Measurements from ENCODE around the gene CBFA2T3. TPM values are rescaled to one million over a fixed set of nuclear protein-coding genes. Genes with fewer than 3 reads are reported as not detected.

The CBFA2T3 gene
- total RNA-seq, 1 donor from 2014 or later, result 32.8 TPM

GRCh38 chr16:88876942-88877526, 100.0 kb downstream of the CBFA2T3 start:
- H3K9me3 ChIP-seq, result no peaks in the 10 kb centered on the region
- H3K36me3 ChIP-seq, result no peaks in the 10 kb centered on the region
- H3K27ac ChIP-seq, result no peak overlapping the region
- TF ChIP-seq CTCF (IDR thresholded peaks at IDR 0.05), result no peak
- H3K27me3 ChIP-seq, result no peaks in the 10 kb centered on the region
- H3K4me3 ChIP-seq, result no peak overlapping the region
- no peak for DNase-seq (ENCODE audit: low spot score in 2 of 2)
- intact Hi-C loops (cut with DNase I), result no loop called here
- H3K4me1 ChIP-seq, result no peaks in the 10 kb centered on the region

DNA sequence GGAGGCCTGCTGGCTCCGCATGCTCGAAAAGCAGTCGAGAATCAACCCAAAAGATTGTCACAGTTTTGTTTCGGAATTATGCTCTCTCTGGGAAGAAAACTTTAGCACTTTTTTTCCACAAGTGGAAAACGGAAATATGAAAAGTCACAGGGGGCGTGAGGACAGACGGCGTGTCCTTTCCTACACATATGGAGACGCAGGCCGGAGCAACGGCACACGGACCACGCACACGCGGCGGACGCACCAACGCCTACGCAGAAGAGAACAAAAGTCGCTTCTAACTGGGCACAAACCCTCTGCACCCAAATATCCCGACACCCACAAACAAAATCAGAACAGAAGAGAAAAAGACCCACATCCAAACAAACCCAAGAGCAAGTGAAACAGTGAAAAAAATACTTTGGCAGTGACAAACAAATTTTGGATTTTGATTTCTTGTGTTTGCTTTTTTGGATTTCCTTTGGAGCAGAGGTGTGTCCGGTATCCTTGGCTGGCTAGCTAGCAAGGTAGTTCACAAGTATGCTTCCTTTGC, 101.2 kb downstream of the CBFA2T3 start:
- intact Hi-C loops (cut with DNase I), result no loop called here
- no peaks in the 10 kb centered on the region for H3K9me3 ChIP-seq
- no peak for TF ChIP-seq CTCF (IDR thresholded peaks at IDR 0.05)
- no peak overlapping the region for H3K27ac ChIP-seq
- no peaks in the 10 kb centered on the region for H3K4me1 ChIP-seq
- no peaks in the 10 kb centered on the region for H3K36me3 ChIP-seq
- no peak for DNase-seq (ENCODE audit: low spot score in 2 of 2)
- H3K27me3 ChIP-seq, result no peaks in the 10 kb centered on the region
- H3K4me3 ChIP-seq, result no peak overlapping the region

GRCh38 chr16:88874938-88875599, 101.9 kb downstream of the CBFA2T3 start:
- no peak for TF ChIP-seq CTCF (IDR thresholded peaks at IDR 0.05)
- H3K27ac ChIP-seq, result no peak overlapping the region
- H3K36me3 ChIP-seq, result no peaks in the 10 kb centered on the region
- intact Hi-C loops (cut with DNase I), result no loop called here
- H3K4me3 ChIP-seq, result no peak overlapping the region
- no peak for DNase-seq (ENCODE audit: low spot score in 2 of 2)
- no peaks in the 10 kb centered on the region for H3K27me3 ChIP-seq
- H3K4me1 ChIP-seq, result no peaks in the 10 kb centered on the region
- no peaks in the 10 kb centered on the region for H3K9me3 ChIP-seq

- TF ChIP-seq CTCF (IDR thresholded peaks at IDR 0.05), result no peak
- no peaks in the 10 kb centered on the region for H3K36me3 ChIP-seq
- no peaks in the 10 kb centered on the region for H3K4me1 ChIP-seq
- no peak overlapping the region for H3K27ac ChIP-seq
- H3K9me3 ChIP-seq, result no peaks in the 10 kb centered on the region
- DNase-seq (ENCODE audit: low spot score in 2 of 2), result no peak
- intact Hi-C loops (cut with DNase I), result no loop called here
- H3K27me3 ChIP-seq, result no peaks in the 10 kb centered on the region
- no peak overlapping the region for H3K4me3 ChIP-seq
Measured at GRCh38 chr16:88872650-88873331, 104.2 kb downstream of the CBFA2T3 start.

DNA sequence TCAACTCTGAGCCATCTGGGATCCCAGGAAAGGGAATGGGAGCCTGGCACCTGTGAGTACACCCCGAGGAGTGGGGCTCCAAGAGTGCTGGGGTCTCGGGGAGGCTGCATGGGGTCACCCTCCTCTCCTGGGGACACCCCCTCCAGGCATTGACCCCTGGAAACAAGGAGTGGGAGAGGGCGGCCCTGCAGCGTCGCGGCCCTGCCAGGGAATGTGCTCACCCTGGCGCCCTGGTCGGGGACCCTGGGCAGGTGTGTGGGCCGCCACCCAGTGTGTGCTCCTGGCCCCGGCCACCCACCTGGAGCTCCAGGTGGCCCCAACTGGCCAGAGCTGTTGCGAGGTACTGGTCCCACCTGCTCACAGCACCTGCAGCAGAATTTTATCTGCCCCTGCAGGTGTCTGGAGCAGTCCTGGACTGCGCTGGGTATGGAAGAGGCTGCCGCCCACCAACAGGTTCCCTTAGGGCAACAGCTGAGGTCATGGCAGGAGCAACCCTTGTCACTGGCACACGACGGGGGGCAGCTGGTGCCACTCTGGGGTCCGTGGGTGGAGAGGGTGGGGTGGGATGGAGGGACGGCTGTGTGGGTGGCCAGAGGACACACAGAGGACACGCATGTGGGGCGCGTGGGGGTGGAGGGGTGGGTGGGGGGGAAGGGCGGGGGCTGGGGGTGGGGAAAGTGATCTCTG, 105.1 kb downstream of the CBFA2T3 start:
- Histone ChIP-seq H3K27me3 (no peaks in the 10 kb centered on the region), H3K27ac (no peak overlapping the region), H3K9me3 (no peaks in the 10 kb centered on the region), H3K4me3 (no peak overlapping the region), H3K4me1 (no peaks in the 10 kb centered on the region), H3K36me3 (no peaks in the 10 kb centered on the region)
- intact Hi-C loops (cut with DNase I), result no loop called here
- no peak for DNase-seq (ENCODE audit: low spot score in 2 of 2)
- no peak for TF ChIP-seq CTCF (IDR thresholded peaks at IDR 0.05)
